Panc1 (cell line): ENCODE results near the gene OLIG2. TPM values are rescaled to one million over a fixed set of nuclear protein-coding genes. Genes with fewer than 3 reads are reported as not detected.

ENCODE experiments used
- ATAC-seq: fragments of 200-7000 bp; cut with Tn5 transposase; 2 replicates; pipeline ENCODE4 v1.9.1; 2020; ENCODE audit warnings: mild to moderate bottlenecking, moderate library complexity
- BruUV-seq: library from RNA; stranded (reverse); fragments of 400-500 nt; replicated peaks from 2 replicates; lab custom pipeline; 2021; lab: Mats Ljungman, UMichigan
- CTCF ChIA-PET: fragments of 300-600 bp; sonication (Branson Sonifier 250); formaldehyde crosslinking; loops from one replicate; lab custom pipeline; 2022; ENCODE audit warnings: antibody characterized with exemption; lab: Charles Lee
- POLR2A ChIA-PET: fragments of 300-600 bp; sonication (Branson Sonifier 250); formaldehyde crosslinking; loops from one replicate; lab custom pipeline; 2022; ENCODE audit warnings: antibody characterized with exemption; lab: Charles Lee
- DNase-seq: peaks from one replicate; pipeline ENCODE4 v3.0.0-alpha.2; 2010; ENCODE audit warnings: low read depth, low spot score
- H3K27ac ChIP-seq: 2 replicates; pipeline ENCODE4 v1.5.1; 2011; ENCODE audit warnings: mild to moderate bottlenecking, low read length, inconsistent platforms
- H3K27me3 ChIP-seq: fragments of 200-500 bp; sonication (Bioruptor generic); 2 replicates; pipeline ENCODE4 v1.6.0; 2014; ENCODE audit warnings: low read length, inconsistent platforms; ENCODE audit not compliant: control insufficient read depth, insufficient read depth
- H3K36me3 ChIP-seq: fragments of 200-500 bp; sonication (Bioruptor generic); 2 replicates; pipeline ENCODE4 v1.5.1; 2014; ENCODE audit warnings: inconsistent platforms, mild to moderate bottlenecking, low read length, moderate library complexity; ENCODE audit not compliant: control insufficient read depth, insufficient read depth
- H3K4me1 ChIP-seq: 2 replicates; pipeline ENCODE4 v1.5.1; 2011; ENCODE audit warnings: inconsistent platforms, mild to moderate bottlenecking, low read length, moderate library complexity; ENCODE audit not compliant: control insufficient read depth, insufficient read depth
- H3K4me3 ChIP-seq, 2 experiments: 2 replicates each; pipeline ENCODE4 v1.5.1; 2011 to 2012; ENCODE audit warnings: low read depth in 2 of 2, low read length in 2 of 2, mild to moderate bottlenecking in 2 of 2, inconsistent platforms in 1 of 2, moderate library complexity in 1 of 2
- H3K9me3 ChIP-seq: fragments of 200-500 bp; sonication (Bioruptor generic); 2 replicates; pipeline ENCODE4 v1.5.1; 2014; ENCODE audit warnings: low read depth, mild to moderate bottlenecking, inconsistent platforms, low read length, moderate library complexity; ENCODE audit not compliant: control insufficient read depth, insufficient read depth
- POLR2AphosphoS5 ChIP-seq: IDR thresholded peaks from 2 replicates; pipeline ENCODE4 v1.6.1; 2012; ENCODE audit warnings: mild to moderate bottlenecking, low read depth, low read length, moderate library complexity
- SIN3A ChIP-seq: IDR thresholded peaks from 2 replicates; pipeline ENCODE4 v1.6.1; 2012; ENCODE audit warnings: low read depth, mild to moderate bottlenecking, low read length, moderate library complexity, borderline replicate concordance; ENCODE audit not compliant: insufficient read depth
- TCF7L2 ChIP-seq: IDR thresholded peaks from 2 replicates; pipeline ENCODE4 v1.6.1; 2011; ENCODE audit warnings: mild to moderate bottlenecking, low read depth, low read length, inconsistent platforms
- in situ Hi-C: cut with HindIII; loops from 2 replicates; pipeline ENCODE4 v1.10.0; 2016; ENCODE audit warnings: low sequenced_read_pairs, low pct_unique_long_range_greater_than_20kb
- intact Hi-C: fragments of 100-400 bp; cut with micrococcal nuclease; formaldehyde crosslinking; loops from one replicate; pipeline ENCODE4 v1.10.0; 2022; ENCODE audit not compliant: unreplicated experiment
- total RNA-seq: library from RNA; stranded (reverse); gene quantifications from one replicate; pipeline ENCODE4 v1.2.1, GENCODE V29; 2021; ENCODE audit not compliant: unreplicated experiment
- TF ChIP-seq, protein P1 (sequence below), 2 experiments: IDR thresholded peaks; 2 replicates each; pipeline ENCODE4 v1.6.1; 2011 to 2012; ENCODE audit warnings: low read depth in 2 of 2, control low read depth in 1 of 2, low read length in 1 of 2, mild to moderate bottlenecking in 1 of 2, moderate library complexity in 1 of 2; ENCODE audit not compliant: insufficient read depth in 1 of 2
- TF ChIP-seq, protein P2 (sequence below): fragments of 450-650 bp; IDR thresholded peaks from 2 replicates; pipeline ENCODE4 v1.5.1; 2017; ENCODE audit warnings: mild to moderate bottlenecking

Gene OLIG2
- total RNA-seq, 1 experiment from 2014 or later: not detected

DNA sequence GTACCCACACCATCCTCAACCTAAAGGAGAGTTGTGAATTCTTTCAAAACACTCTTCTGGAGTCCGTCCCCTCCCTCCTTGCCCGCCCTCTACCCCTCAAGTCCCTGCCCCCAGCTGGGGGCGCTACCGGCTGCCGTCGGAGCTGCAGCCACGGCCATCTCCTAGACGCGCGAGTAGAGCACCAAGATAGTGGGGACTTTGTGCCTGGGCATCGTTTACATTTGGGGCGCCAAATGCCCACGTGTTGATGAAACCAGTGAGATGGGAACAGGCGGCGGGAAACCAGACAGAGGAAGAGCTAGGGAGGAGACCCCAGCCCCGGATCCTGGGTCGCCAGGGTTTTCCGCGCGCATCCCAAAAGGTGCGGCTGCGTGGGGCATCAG lies 638 bp upstream of the OLIG2 start:
- CTCF ChIA-PET: interaction anchor here (0.5 kb wide), 1 partner anchor 357 kb away, joined by 7 read pairs; no protein-coding TSS in a partner anchor
- intact Hi-C loops: no loop called here
- ATAC-seq: no peak
- POLR2A ChIA-PET: no interaction called here
- no peaks in the 10 kb centered on the region for H3K9me3 ChIP-seq
- in situ Hi-C loops: no loop called here
- peaks cover 4% of the 10 kb centered on the region; the same call in 1 of the 2 replicates for H3K27me3 ChIP-seq
- no peak overlapping the region for H3K27ac ChIP-seq
- no peaks in the 10 kb centered on the region for H3K36me3 ChIP-seq
- H3K4me1 ChIP-seq: no peaks in the 10 kb centered on the region
- H3K4me3 ChIP-seq: no peak overlapping the region
- DNase-seq: no peak
- BruUV-seq: no TSS peak
- TF ChIP-seq, protein P1, sequence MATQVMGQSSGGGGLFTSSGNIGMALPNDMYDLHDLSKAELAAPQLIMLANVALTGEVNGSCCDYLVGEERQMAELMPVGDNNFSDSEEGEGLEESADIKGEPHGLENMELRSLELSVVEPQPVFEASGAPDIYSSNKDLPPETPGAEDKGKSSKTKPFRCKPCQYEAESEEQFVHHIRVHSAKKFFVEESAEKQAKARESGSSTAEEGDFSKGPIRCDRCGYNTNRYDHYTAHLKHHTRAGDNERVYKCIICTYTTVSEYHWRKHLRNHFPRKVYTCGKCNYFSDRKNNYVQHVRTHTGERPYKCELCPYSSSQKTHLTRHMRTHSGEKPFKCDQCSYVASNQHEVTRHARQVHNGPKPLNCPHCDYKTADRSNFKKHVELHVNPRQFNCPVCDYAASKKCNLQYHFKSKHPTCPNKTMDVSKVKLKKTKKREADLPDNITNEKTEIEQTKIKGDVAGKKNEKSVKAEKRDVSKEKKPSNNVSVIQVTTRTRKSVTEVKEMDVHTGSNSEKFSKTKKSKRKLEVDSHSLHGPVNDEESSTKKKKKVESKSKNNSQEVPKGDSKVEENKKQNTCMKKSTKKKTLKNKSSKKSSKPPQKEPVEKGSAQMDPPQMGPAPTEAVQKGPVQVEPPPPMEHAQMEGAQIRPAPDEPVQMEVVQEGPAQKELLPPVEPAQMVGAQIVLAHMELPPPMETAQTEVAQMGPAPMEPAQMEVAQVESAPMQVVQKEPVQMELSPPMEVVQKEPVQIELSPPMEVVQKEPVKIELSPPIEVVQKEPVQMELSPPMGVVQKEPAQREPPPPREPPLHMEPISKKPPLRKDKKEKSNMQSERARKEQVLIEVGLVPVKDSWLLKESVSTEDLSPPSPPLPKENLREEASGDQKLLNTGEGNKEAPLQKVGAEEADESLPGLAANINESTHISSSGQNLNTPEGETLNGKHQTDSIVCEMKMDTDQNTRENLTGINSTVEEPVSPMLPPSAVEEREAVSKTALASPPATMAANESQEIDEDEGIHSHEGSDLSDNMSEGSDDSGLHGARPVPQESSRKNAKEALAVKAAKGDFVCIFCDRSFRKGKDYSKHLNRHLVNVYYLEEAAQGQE (IDR thresholded peaks at IDR 0.05; ENCODE audit: insufficient read depth in 1 of 2, low read depth in 2 of 2, low read length in 1 of 2): no peak
- TF ChIP-seq, protein P2, sequence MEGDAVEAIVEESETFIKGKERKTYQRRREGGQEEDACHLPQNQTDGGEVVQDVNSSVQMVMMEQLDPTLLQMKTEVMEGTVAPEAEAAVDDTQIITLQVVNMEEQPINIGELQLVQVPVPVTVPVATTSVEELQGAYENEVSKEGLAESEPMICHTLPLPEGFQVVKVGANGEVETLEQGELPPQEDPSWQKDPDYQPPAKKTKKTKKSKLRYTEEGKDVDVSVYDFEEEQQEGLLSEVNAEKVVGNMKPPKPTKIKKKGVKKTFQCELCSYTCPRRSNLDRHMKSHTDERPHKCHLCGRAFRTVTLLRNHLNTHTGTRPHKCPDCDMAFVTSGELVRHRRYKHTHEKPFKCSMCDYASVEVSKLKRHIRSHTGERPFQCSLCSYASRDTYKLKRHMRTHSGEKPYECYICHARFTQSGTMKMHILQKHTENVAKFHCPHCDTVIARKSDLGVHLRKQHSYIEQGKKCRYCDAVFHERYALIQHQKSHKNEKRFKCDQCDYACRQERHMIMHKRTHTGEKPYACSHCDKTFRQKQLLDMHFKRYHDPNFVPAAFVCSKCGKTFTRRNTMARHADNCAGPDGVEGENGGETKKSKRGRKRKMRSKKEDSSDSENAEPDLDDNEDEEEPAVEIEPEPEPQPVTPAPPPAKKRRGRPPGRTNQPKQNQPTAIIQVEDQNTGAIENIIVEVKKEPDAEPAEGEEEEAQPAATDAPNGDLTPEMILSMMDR: no peak
- TF ChIP-seq TCF7L2 (no peak), SIN3A (no peak), POLR2AphosphoS5 (no peak)

DNA sequence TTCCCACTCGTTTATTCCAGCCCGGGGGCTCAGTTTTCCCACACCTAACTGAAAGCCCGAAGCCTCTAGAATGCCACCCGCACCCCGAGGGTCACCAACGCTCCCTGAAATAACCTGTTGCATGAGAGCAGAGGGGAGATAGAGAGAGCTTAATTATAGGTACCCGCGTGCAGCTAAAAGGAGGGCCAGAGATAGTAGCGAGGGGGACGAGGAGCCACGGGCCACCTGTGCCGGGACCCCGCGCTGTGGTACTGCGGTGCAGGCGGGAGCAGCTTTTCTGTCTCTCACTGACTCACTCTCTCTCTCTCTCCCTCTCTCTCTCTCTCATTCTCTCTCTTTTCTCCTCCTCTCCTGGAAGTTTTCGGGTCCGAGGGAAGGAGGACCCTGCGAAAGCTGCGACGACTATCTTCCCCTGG lies 716 bp downstream of the OLIG2 start:
- H3K36me3 ChIP-seq: no peaks in the 10 kb centered on the region
- H3K9me3 ChIP-seq: no peaks in the 10 kb centered on the region
- ChIA-PET POLR2A (no interaction called here), CTCF (no interaction called here)
- intact Hi-C loops (no loop called here), in situ Hi-C loops (no loop called here)
- no TSS peak for BruUV-seq
- TF ChIP-seq POLR2AphosphoS5 (no peak), SIN3A (no peak)
- TF ChIP-seq, protein P2: no peak
- H3K27me3 ChIP-seq: peaks cover 4% of the 10 kb centered on the region; the same call in 1 of the 2 replicates
- H3K27ac ChIP-seq: no peak overlapping the region
- H3K4me1 ChIP-seq: no peaks in the 10 kb centered on the region
- no peak overlapping the region for H3K4me3 ChIP-seq
- DNase-seq (no peak), ATAC-seq (no peak)
